ENCODE results near the gene TBX4.
"Not testable (repeated sequence)": the region's sequence is repeated elsewhere in the genome, so short reads cannot be mapped to it uniquely, and the experiment has no call there.

GRCh38 chr17:61449140-61449539, 3.1 kb upstream of the TBX4 start:
- not testable (repeated sequence) for TF ChIP-seq CTCF, POLR2A (IDR thresholded peaks at IDR 0.05)
